ELR (cell line): ENCODE results near the gene LEPR.

Experiments
- DNase-seq: peaks from one replicate; pipeline ENCODE4 v3.0.0-alpha.2; 2015; ENCODE audit warnings: low read depth

Gene LEPR

DNA sequence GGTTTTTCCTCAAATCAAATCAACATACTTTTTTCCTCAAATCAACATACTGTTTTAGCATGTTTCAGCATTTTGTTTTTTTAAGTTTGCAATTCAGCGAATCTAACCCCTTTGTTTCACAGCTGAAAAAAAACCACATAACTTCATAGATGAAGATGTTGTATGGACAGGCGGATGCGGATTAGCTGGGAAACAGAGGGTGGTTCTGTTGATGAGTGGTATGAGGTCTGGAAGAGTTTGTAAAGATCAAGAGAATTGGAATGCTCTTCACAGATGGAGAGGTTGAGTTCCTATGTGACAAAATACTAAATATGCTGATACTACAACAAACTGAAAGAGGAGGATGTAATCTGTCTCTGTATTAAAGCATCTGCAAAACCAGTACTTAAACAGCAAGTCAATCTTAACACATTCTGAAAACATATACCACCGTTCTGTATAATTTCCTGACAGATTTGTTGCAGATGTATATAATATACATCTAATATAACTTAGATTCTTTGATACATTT lies 10.6 kb upstream of the LEPR start:
- no peak for DNase-seq

DNA sequence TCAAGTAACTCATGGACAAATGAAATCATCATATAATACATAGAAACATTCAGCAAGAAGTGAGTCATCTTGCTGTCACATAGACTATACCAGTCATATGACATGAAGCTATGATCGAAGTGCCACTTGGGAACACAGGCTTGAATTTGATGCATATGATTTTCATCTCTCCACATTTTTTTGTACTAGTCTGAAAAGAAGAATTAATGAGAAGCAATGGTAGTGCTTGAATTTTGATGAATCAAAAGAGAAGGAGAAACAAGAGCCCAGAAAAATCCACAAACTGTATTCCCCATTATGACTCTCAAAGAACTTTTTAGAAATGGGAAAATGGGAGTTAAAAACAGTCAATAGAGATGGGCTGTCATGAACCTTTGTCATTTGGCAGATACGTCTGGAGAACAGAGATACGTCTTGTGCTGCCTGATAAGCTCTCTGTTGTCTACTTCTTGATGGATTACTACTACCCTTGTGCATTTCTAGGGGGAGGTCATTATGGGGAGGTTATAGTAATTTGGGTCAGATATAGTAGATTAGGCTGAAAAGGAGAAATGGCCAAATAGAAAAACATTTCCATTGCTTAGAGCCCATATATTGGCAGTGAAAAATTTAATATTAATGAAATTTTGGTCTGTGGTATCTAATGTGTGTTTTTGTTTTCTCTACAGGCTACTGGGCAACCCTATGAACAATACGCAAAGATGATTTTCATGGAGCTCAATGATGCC lies 8.0 kb upstream of the LEPR start:
- DNase-seq = peak; percentile 83

DNA sequence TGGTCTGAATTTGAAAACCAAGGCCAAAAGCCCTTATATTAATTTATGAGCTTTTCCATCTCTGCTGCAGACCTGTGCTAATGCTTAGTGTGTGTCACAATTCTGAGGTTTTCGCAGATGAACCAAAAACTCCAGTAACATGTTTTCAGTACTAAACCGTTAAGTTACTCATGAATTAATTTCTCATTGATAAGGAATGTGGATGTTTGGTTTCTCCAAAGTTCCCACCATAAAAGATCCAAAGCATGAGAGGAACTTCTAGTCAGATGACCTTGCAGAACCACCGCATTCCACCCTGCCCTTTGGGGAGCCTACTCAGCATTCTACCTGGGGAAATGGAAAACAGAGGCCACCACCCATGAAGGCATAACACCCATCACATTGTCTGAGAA lies 7.5 kb upstream of the LEPR start:
- DNase-seq = peak; percentile 95

DNA sequence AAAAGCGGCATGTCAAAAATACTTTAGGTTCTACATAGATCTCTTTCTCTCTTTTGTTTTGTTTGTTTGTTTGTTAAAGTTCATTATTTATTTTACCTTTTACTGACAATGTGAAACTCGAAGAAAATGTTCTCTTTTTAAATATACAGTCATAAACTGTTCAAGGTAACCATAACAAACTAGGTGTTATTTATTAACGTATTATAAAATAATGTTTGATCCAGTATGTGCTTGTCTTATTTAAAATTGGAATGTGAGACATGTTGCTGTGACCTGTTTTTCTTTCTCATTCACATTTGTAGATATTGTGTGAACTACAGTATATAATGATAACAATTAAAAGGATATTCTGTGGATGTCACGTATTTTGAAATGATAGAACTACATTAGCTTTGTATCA lies 5.9 kb upstream of the LEPR start:
- DNase-seq = no peak

DNA sequence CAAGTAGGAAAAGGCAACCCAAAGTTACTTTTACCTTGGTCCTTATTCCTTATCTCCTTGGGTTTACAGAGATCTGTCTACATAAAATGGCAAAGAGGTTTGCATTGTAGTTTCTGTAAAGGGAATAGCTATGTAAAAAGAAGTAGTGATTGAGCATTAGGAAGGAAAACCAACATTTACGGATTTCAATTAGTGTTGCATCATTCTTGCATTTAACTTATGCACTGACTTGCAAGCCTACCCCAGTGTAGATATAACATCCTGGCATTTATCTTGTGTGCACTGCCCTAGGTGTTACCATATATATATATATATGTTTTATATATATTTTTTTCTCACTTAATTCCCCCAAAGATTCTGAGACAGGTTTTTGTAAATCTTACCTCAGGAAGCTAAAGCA lies 3.7 kb upstream of the LEPR start:
- DNase-seq = no peak

DNA sequence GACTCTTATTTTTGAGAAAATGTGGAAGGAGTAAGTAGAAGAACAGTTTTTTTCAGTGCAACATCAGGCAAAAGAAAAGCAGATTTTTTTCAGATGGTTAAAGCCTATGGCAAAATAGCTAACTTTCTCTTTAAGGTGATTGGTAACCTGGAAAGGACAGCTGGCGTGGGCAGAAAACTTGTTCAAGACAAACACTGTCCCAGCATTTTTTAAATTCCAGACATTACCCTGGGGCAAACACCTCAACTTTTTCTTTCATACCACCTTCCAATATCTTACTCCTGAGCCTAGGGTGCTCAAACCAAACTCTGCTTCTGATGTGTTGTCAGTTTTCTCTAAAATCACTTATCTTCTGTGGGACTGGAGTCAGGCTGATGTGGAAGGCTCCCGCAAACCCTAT lies 2.7 kb upstream of the LEPR start:
- DNase-seq = no peak

DNA sequence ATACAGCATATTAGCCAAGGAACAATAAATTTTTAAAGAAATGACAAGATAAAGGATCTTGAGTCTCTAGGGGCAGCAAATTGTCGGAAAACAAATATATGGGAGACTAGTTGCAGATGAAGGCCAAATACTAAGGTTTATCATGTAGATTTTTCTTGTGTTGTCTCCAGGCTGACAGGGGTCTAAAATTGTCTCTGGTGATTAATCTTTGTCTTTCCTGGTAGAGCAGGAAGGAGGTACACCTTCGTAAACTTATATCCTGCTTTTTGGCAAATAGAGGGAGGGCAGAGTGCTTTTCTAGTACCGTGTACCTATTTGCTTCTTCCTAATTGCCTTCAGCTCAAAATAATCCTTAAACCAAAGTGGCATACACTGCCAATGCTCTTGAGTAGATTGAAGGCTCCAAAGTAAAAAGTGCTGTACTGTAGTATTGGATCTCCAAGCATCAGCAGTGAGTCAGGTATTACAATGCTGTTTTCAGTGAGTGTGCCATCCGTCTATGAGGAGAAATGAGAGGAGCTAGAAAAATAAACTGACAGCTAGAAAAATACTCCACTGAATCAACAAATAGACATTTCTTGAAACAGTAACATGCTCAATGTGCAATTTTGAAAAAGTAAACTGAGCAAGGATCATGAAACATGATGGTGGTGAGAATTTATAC lies 1.8 kb upstream of the LEPR start:
- peak; percentile 76 for DNase-seq

DNA sequence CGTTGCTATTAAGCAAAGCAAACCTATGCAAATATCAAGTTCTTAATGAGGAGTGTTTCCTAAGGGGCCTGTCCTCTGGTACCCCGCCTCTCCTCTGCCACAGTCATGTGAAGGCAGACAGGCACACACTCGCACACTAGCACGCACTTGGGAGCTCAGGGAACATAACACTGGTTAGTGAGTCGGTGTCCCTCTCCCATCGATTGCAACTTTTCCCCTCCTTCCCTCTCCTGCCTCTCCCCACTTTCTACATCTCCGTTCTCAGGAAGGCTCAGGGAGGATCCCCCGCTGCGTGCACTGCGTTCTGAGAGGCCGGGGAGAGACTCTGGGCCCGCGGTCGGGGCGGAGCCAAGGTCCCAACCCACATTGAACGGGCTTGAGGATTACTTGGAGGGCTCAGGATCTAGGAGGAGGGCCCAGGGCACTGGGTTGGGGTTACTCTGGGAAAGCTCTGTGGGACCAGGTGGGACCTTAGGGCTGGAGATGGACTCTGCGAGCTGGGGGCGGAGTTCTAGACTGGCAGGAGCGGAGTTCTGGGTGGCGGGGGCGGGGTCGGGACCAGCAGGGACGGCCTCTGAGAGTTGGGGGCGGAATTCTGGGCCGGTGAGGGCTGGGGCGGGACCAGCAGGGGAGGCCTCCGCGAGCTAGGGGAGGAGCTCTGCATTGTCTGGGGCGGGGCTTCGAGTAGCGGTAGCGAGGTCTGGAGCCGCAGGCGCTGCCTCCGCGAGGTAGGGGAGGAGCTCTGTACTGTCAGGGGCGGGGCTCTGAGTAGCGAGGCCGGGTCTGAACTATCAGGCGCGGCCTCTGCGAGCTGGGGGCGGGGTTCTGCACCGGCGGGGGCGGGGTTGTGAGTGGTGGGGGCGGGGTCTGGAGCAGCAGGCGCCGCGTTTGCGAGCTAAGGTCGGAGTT lies 533 bp upstream of the LEPR start:
- peak; percentile 99 for DNase-seq

DNA sequence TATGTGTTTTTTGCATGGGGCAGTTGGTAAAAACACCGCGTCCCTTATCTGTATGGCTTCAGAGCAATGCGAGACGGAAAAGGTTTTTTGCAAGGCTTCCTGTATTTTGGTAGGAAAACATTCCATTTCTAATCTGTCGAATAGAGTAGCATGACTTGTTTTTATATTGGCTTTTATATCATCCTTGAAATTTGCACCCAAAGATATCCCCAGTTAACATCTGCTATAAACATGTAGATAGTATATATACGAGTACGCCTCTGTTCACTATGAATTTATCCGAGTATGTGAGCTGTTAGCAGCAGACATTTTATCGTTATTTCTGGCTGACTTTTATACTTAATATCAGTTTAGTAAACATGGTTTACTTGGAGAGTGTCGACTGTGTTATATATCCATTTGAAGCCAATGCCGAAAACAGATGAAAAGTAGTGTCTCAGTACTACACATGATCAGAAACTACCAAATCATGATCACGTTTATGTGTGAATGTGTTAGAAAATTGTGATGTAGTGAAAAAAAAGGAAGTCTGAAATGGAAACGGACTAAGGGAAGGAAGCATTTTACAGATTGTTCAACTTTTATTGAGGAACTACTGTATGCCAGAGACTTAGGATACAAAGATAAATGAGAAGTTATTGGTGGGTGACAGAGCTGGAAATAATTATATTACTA lies 1.0 kb downstream of the LEPR start:
- no peak for DNase-seq

DNA sequence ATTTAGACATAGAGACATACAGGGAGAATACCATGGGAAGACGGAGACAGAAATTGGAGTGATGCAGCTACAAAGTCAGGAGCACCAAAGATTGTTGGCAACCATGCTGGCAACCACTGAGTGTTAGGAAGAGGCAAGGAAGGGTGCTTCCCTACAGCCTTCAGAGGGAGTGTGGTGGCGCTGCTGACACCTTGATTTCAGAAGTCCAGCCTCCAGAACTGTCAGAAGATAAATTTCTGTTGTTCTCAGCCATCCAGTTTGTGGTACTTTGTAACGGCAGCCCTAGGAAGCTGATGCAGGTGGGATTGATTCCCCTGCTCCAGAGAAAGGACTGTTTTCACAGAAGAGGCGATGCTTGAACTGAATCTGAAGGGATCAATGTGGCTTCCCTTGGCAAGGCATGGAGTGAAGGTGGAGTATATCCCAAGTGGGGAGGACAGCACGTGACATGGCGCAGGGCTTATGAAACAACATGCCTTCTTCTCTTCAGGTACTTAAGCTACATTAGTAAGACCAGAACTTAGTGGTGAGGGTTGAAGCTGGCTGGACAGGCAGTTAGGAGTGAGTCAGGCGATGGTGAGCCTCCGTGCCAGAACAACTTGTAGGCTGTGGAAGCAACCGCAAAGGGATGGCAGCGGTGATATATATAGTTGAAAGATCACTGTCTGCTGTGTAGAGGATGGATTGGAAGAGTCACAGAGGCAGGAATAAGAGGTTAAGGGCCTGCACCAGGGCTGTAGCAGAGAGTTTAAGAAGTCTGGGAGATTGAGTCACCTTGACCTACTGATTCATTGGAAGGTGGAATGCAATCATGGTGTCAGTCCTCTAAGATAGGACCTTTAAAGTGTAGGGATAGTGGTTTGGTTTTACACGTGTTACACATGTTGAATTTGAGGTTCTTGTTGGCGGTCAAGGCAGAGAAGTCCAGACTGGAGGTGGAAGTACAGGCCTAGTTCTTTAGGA lies 2.1 kb downstream of the LEPR start:
- DNase-seq = peak; percentile 87

DNA sequence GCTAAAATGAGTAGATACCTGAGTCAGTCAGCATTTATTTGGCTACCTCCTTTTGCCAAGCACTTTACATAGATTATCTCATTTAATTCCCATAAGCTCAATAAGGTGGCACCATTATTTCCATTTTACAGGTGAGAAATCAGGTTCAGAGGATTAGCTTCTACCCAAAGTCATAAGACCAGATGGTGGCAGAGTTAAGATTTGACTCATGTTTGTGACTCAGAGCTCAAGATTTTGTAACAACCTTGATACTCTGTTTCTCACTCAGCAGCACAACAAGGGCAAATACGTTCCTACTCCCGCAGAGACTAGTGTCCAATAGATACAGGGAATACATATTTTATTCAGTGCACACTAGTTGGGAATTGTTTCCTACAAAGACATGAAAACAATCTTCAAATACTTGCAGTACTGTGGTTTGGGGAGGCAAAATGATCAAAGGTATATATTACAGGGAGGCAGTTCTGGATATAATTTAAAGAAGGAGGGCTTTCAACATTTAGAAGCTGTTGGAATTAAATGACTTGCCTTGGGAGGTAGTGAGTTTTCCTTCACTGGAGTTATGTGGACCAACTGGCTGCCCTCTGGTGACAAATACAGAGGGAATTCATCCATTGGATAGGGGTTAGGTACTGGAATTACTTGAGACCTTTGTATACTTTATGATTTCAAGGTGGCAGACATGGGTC lies 3.6 kb downstream of the LEPR start:
- DNase-seq = peak; percentile 96

DNA sequence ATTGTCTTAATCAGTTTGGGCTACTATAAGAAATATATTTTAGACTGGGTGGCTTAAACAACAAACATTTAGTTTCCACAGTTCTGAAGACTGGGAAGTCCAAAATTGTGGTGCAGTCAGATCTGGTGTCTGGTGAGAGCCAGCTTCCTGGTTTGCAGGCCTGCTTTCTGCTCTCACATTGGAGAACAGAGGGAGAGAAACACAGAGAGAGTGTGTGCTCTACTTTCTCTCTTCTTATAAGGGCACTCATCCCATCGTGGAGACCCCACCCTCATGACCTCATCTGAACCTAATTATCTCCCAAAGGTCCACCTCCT lies 4.1 kb downstream of the LEPR start:
- DNase-seq = no peak

DNA sequence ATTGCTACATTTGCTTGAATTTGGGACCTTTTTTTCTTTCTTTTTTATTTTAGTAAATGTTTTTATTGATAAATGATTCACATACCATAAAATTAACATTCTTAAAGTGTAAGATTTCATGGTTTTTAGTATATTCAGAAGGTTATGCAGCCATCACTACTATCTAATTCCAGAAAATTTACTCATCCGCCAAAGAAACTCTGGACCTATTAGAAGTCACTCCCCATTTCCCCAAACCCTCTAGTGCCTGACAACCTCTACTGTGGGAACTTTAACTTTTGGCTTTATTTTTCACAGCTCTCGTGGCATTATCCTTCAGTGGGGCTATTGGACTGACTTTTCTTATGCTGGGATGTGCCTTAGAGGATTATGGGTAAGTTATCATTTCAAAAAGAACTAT lies 4.5 kb downstream of the LEPR start:
- no peak for DNase-seq

DNA sequence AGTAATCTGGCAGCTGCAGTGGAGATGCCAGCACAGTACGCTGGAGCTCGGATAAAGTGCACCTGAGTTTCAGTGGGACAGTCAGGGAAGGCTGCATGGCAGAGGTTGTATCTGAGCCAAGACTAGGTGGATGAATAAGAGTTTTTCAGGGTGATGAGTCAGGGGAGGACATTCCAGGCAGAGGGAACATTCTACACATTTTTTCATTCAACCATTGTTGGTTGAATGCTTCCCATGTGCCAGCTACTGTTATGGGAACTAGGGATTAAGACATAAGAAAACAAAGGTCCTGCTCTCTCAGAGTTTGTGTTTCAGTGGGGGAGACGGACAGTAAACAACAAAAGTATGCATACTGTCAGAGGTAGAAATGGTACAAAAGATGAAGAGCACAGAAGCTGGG lies 5.2 kb downstream of the LEPR start:
- DNase-seq = peak; percentile 95

DNA sequence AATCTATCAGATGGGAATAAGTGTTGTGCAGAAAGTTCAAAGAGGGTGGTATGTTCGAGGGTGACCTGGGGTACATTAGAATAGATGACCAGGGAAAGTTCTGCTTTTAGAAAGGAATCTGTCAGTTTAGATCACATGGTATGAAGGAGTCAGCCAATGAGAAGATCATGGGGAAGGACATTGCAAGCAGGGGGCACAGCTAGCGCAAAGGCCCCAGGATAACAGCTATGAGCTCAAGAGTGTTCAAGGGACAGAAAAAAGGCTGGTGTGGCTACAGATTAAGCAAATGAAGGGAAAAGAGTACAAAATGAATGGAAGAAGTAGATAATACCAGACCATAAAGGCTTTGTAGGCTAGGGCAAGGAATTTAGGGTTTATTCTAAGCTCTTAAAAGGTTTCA lies 8.6 kb downstream of the LEPR start:
- no peak for DNase-seq

DNA sequence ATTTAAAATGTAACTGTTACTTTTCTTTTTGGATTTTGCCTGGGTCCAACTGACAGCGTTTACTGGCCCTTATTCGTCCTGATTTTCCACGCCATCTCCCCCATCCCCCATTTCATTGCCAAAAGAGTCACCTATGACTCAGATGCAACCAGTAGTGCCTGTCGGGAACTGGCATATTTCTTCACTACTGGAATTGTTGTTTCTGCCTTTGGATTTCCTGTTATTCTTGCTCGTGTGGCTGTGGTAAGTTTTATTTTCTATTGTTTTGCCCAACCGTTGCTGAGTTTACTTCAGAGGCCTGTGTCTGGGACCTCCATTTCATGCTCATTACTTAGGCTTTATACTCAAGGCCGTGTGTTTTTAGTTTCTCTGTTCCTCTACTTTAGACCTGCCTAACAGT lies 9.3 kb downstream of the LEPR start:
- DNase-seq = peak; percentile 89

DNA sequence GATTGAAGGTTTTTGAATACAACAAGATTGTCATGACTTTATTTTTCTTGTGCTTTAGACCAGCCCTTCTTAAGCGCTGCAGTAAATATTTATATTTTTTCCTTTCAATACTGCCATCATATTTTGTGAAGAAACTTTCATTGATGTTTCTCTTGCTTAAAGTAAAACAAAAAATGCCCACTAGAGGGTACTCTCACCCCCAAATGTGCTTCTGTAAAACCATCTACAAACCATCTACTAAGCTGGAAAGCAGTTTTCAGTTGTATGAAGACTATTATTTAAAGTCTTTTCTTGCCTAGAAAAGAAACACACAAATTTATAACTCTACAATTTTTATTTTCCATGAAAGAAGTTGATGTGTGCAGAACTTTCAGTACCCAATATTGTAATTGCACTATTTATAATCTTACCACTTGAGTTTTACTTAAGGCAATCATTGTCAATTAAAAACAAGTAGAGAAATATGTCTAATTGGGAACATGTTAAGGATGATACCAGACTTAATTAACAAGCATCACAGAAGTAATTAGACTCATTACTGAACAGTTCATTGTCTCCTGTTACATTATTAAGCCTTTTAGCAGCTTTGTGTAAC lies 10.7 kb downstream of the LEPR start:
- DNase-seq = peak; percentile 71

DNA sequence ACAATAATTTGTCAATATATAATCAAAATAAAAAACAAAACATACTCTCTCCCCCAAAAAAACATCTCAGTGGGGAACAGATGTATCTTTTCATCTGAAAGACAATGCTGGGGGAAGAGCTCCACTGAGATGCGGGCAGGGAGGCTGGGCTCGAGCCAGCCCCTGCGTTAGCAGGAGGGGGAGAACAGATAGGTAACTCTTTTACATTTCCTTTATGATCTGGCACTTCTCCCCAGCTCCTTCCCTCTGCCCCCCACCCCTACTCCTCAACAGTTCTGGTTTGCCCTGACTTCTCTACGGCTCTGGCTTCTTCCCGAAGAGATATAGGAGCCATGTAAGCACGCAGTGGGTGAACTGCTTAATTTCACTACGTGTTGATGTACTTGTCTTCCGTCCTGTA lies 12.4 kb downstream of the LEPR start:
- no peak for DNase-seq

DNA sequence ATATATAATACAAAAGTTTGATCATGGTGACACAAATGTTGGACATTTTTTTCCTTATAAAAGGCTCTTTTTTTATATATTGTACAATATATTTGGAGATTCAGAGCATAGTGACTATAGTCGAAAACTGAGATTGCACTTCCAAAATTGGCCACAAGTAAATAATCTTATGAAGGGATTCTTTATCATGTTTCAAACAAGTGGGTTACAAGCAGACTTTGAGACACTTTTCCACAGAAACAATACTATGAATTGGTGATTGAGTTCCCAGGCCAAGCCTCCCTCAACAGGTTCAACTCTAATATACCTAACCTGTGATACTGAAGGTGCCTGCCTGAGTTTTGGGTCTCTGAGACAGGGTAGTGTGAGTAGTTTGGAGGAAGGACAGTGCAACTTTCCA lies 13.8 kb downstream of the LEPR start:
- DNase-seq = no peak

DNA sequence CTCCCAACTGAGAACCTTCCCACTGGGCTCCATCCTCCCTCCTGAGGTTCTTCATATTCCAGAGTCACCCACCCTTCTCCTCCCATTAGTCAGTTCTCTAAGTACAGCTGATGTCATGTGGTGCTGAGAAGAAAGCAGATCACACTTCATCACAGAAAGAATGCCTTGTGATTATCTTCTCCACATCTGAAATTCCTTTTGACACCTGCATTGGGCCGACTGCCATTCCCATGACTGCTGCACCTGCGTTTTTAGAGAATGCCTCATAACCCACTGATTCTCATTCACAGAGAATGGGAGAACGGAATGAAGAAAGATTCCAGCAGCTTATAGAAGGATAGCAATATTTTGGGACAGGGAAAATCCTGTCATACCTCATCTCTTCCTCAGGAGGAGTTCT lies 14.3 kb downstream of the LEPR start:
- DNase-seq = no peak
